HepG2 (cell line): ENCODE data around the gene STRBP. TPM values are rescaled to one million over a fixed set of nuclear protein-coding genes. Genes with fewer than 3 reads are reported as not detected.
A peak's percentile ranks its signal among the peaks of the same experiment; 100 is the strongest.

Experiments
- ATAC-seq: fragments of 200-7000 bp; cut with Tn5 transposase; 3 replicates; pipeline ENCODE4 v1.9.1; 2020; ENCODE audit warnings: mild to moderate bottlenecking, moderate library complexity
- BruUV-seq: library from RNA; stranded (reverse); fragments of 400-500 nt; replicated peaks from 2 replicates; lab custom pipeline; 2021; lab: Mats Ljungman, UMichigan
- CTCF ChIA-PET: fragments of 300-600 bp; formaldehyde crosslinking; extraction: SDS; loops from one replicate; lab custom pipeline; 2021; ENCODE audit warnings: low total read pairs, inconsistent platforms, low intra/inter-chr PET ratio; lab: Yijun Ruan, JAX
- POLR2A ChIA-PET: fragments of 350-600 bp; sonication (Branson Sonifier 250); formaldehyde crosslinking; loops from one replicate; lab custom pipeline; 2020; ENCODE audit warnings: antibody characterized with exemption, inconsistent platforms; lab: Yijun Ruan, JAX
- DNase-seq: peaks from one replicate; pipeline ENCODE4 v3.0.0-alpha.2; 2015; ENCODE audit warnings: low spot score
- FAIRE-seq: peaks from 3 replicates; lab custom pipeline; 2011; peaks lifted over from hg19 to GRCh38; lab: Jason Lieb, UNC
- H2AFZ ChIP-seq: one replicate; pipeline ENCODE4 v1.6.1; 2011; ENCODE audit warnings: low read length, inconsistent platforms
- H3K27ac ChIP-seq: fragments of 300-600 bp; 3 replicates; pipeline ENCODE4 v1.8.0; 2011; ENCODE audit warnings: mixed run types, mild to moderate bottlenecking, mixed read lengths, low read length, inconsistent platforms; ENCODE audit not compliant: insufficient read depth; ENCODE audit errors: extremely low read length
- H3K27me3 ChIP-seq, 2 experiments: fragments of 200-600 bp in 1 of 2; 2 replicates in 1 of 2; 3 replicates in 1 of 2; pipeline versions ENCODE4 v1.6.0 to v1.8.0; 2011; ENCODE audit warnings: low read length in 2 of 2, mild to moderate bottlenecking in 2 of 2, moderate library complexity in 2 of 2, inconsistent platforms in 1 of 2; ENCODE audit not compliant: insufficient read depth in 2 of 2, control insufficient read depth in 1 of 2
- H3K36me3 ChIP-seq, 2 experiments: fragments of 200-600 bp in 1 of 2; replicated peaks in 1 of 2; 2 replicates in 1 of 2; 3 replicates in 1 of 2; pipeline versions ENCODE4 v1.5.1 to v1.8.0; 2011; ENCODE audit warnings: low read length in 2 of 2, inconsistent platforms in 1 of 2; ENCODE audit not compliant: insufficient read depth in 2 of 2, control insufficient read depth in 1 of 2
- H3K4me1 ChIP-seq: 2 replicates; pipeline ENCODE4 v1.5.1; 2012; ENCODE audit warnings: low read length, inconsistent platforms; ENCODE audit not compliant: insufficient read depth
- H3K4me2 ChIP-seq: 2 replicates; pipeline ENCODE4 v1.6.0; 2011; ENCODE audit warnings: low read depth, low read length, inconsistent platforms
- H3K4me3 ChIP-seq, 3 experiments: fragments of 200-600 bp in 1 of 3; sonication (generic), shearing (Covaris generic) in 1 of 3; replicated peaks in 1 of 3; 2 replicates each; pipeline ENCODE4 v1.5.1; 2011 to 2016; ENCODE audit warnings: low read length in 3 of 3, inconsistent platforms in 2 of 3, low read depth in 2 of 3, mild to moderate bottlenecking in 2 of 3, control low read depth in 1 of 3, mixed read lengths in 1 of 3; ENCODE audit not compliant: insufficient read depth in 1 of 3
- H3K79me2 ChIP-seq: one replicate; pipeline ENCODE4 v1.6.1; 2011; ENCODE audit warnings: low read length, inconsistent platforms; ENCODE audit not compliant: insufficient read depth
- H3K9ac ChIP-seq: 2 replicates; pipeline ENCODE4 v1.6.0; 2011; ENCODE audit warnings: mild to moderate bottlenecking, low read depth, low read length, inconsistent platforms; ENCODE audit not compliant: insufficient read depth
- H3K9me3 ChIP-seq: 2 replicates; pipeline ENCODE4 v1.5.1; 2012; ENCODE audit warnings: mild to moderate bottlenecking, low read length
- H4K20me1 ChIP-seq: 2 replicates; pipeline ENCODE4 v1.6.0; 2011; ENCODE audit warnings: inconsistent platforms, mild to moderate bottlenecking, low read length, moderate library complexity; ENCODE audit not compliant: insufficient read depth
- AGO1 ChIP-seq: fragments of 200-400 bp; formaldehyde crosslinking; IDR thresholded peaks from 2 replicates; pipeline ENCODE4 v1.6.1; 2017; ENCODE audit warnings: mild to moderate bottlenecking, low read depth, low read length, moderate library complexity; ENCODE audit not compliant: poor library complexity, severe bottlenecking
- CAMTA2 ChIP-seq: sonication (generic); formaldehyde crosslinking; IDR thresholded peaks from 2 replicates; pipeline ENCODE4 v1.4.0; 2020; ENCODE audit warnings: mild to moderate bottlenecking, missing genetic modification reagents, borderline replicate concordance
- DNMT3B ChIP-seq: conservative IDR thresholded peaks from 2 replicates; pipeline ENCODE4 v1.6.1; 2016; ENCODE audit warnings: missing biosample characterization, control low read depth
- IKZF1 ChIP-seq: fragments of 450-650 bp; IDR thresholded peaks from 2 replicates; pipeline ENCODE4 v1.7.1; 2016
- IRF2 ChIP-seq: IDR thresholded peaks from 2 replicates; pipeline ENCODE4 v1.6.1; 2018; ENCODE audit warnings: missing genetic modification reagents, missing compliant biosample characterization
- JDP2 ChIP-seq: sonication (generic); formaldehyde crosslinking; IDR thresholded peaks from 2 replicates; pipeline ENCODE4 v1.8.1; 2022; ENCODE audit warnings: missing genetic modification reagents, borderline replicate concordance
- JUN ChIP-seq: sonication (generic); formaldehyde crosslinking; IDR thresholded peaks from 2 replicates; pipeline ENCODE4 v1.4.0; 2020; ENCODE audit warnings: mild to moderate bottlenecking, missing genetic modification reagents
- MED13 ChIP-seq: sonication (generic); formaldehyde crosslinking; IDR thresholded peaks from 2 replicates; pipeline ENCODE4 v1.5.0; 2020; ENCODE audit warnings: missing genetic modification reagents
- NFKB2 ChIP-seq: sonication (generic); formaldehyde crosslinking; IDR thresholded peaks from 2 replicates; pipeline ENCODE4 v1.4.0; 2020; ENCODE audit warnings: missing genetic modification reagents, borderline replicate concordance
- SNAI1 ChIP-seq: sonication (generic); formaldehyde crosslinking; IDR thresholded peaks from 2 replicates; pipeline ENCODE4 v1.5.0; 2020; ENCODE audit warnings: mild to moderate bottlenecking, missing genetic modification reagents, borderline replicate concordance
- ZBTB38 ChIP-seq: sonication (generic); formaldehyde crosslinking; IDR thresholded peaks from 2 replicates; pipeline ENCODE4 v1.5.1; 2020; ENCODE audit warnings: mild to moderate bottlenecking, missing genetic modification reagents
- ZKSCAN1 ChIP-seq: fragments of 150-350 bp; IDR thresholded peaks from 2 replicates; pipeline ENCODE4 v1.6.1; 2014; ENCODE audit warnings: low read length
- ZNF256 ChIP-seq: sonication (generic); formaldehyde crosslinking; conservative IDR thresholded peaks from 2 replicates; pipeline ENCODE4 v1.4.0; 2020; ENCODE audit warnings: missing genetic modification reagents
- ZNF275 ChIP-seq: sonication (generic); formaldehyde crosslinking; IDR thresholded peaks from 2 replicates; pipeline ENCODE4 v1.8.0; 2022; ENCODE audit warnings: missing genetic modification reagents, mild to moderate bottlenecking, inconsistent platforms, borderline replicate concordance
- ZNF546 ChIP-seq: sonication (generic); formaldehyde crosslinking; conservative IDR thresholded peaks from 2 replicates; pipeline ENCODE4 v1.8.1; 2023; ENCODE audit warnings: mild to moderate bottlenecking, missing genetic modification reagents
- WGBS: methylation state at CpG from one replicate; pipeline ENCODE4 v1.1.6; 2017; ENCODE audit warnings: low lambda C conversion rate; 5-methylcytosine and 5-hydroxymethylcytosine counted together
- in situ Hi-C: cut with HindIII; loops from 2 replicates; pipeline ENCODE4 v1.10.0; 2017; ENCODE audit warnings: low pct_unique_long_range_greater_than_20kb; ENCODE audit not compliant: extremely low pct_ligation_motif_present
- intact Hi-C: fragments of 100-400 bp; cut with micrococcal nuclease; formaldehyde crosslinking; loops from one replicate; pipeline ENCODE4 v1.10.0; 2022; ENCODE audit not compliant: unreplicated experiment
- polyA plus RNA-seq, 8 experiments: library from polyadenylated mRNA; depleted of rRNA in 3 of 8; stranded (reverse) in 7 of 8; unstranded in 1 of 8; fragments of >200 nt; fragmentation: Illumina TruSeq in 4 of 8; extraction: Trizol in 4 of 8; gene quantifications; 2 replicates each; pipeline versions ENCODE4 v1.2.1 to v1.2.3, GENCODE V29; 2011 to 2016; ENCODE audit warnings: low read depth in 4 of 8, missing spikeins in 1 of 8, mixed read lengths in 1 of 8; ENCODE audit not compliant: insufficient read depth in 1 of 8
- total RNA-seq, 5 experiments: library from RNA; depleted of rRNA; stranded (reverse); fragments of >200 nt; fragmentation: Illumina TruSeq; extraction: Trizol; gene quantifications; 2 replicates each; pipeline ENCODE4 v1.2.3, GENCODE V29; 2016; ENCODE audit warnings: low read depth in 1 of 5

STRBP gene
- total and polyA plus RNA-seq, 2 of the 13 experiments (the other 11 are each of a cell fraction or from before 2014, with no cell fraction given): 14.5 to 38.5 TPM

GRCh38 chr9:123099548-123099947 is 168.8 kb downstream of the STRBP start (continued):
- no peak for TF ChIP-seq IRF2 (CRISPR knock-in tag)
- no peak for TF ChIP-seq MED13 (CRISPR knock-in tag)
- no peak for TF ChIP-seq CAMTA2 (CRISPR knock-in tag)
- no peak for TF ChIP-seq JUN
- TF ChIP-seq JDP2 (CRISPR knock-in tag): no peak
- TF ChIP-seq IKZF1: no peak

- no peak overlapping the region for H3K4me2 ChIP-seq
- in situ Hi-C loops (no loop called here), intact Hi-C loops (no loop called here)
- peaks cover 13 to 49% of the 10 kb centered on the region in 2 experiments for H3K36me3 ChIP-seq
- H2AFZ ChIP-seq: no peak overlapping the region
- TF ChIP-seq NFKB2 (CRISPR knock-in tag): no peak
- no peak for TF ChIP-seq DNMT3B (CRISPR knock-in tag)
- TF ChIP-seq ZNF256 (CRISPR knock-in tag): no peak
- TF ChIP-seq ZNF275 (CRISPR knock-in tag): no peak
- no peak for TF ChIP-seq SNAI1 (CRISPR knock-in tag)
- TF ChIP-seq ZKSCAN1: 0 out of 2 replicates have a peak, but pooled peaks have one; percentile 53
- no peak for TF ChIP-seq ZNF546
- TF ChIP-seq AGO1: no peak
- TF ChIP-seq ZBTB38 (CRISPR knock-in tag): 0 out of 2 replicates have a peak, but pooled peaks have one; percentile 26
- TF ChIP-seq, all 625 proteins: peak for 2
- ChIA-PET CTCF (no interaction called here), POLR2A (interaction anchor here (3.0 kb wide), 1 partner anchor 12 kb away, joined by 10 read pairs; no protein-coding TSS in a partner anchor)
- Histone ChIP-seq H3K4me3 (no peak overlapping the region), H3K9ac (no peak overlapping the region), H3K4me1 (peaks cover 51% of the 10 kb centered on the region), H3K9me3 (no peaks in the 10 kb centered on the region), H3K27ac (peak overlapping the region; percentile 50), H4K20me1 (no peaks in the 10 kb centered on the region), H3K27me3 (no peaks in the 10 kb centered on the region), H3K79me2 (no peaks in the 10 kb centered on the region)
- no TSS peak for BruUV-seq
- FAIRE-seq (no peak), ATAC-seq (no peak), DNase-seq (no peak)
- WGBS: 95% methylated on average over 6 of the region's 6 CpGs
Measured at GRCh38 chr9:123099042-123099441, 169.3 kb downstream of the STRBP start.
